Astrocyte (in vitro differentiated cells and primary cell): ENCODE data around the gene LYG2.

Experiments used
- CTCF ChIP-seq: IDR thresholded peaks from 2 replicates; pipeline ENCODE4 v1.5.1; 2011; ENCODE audit warnings: low read depth, mild to moderate bottlenecking, inconsistent platforms, low read length, moderate library complexity; ENCODE audit not compliant: insufficient read depth
- EZH2 ChIP-seq: IDR thresholded peaks from 2 replicates; pipeline ENCODE4 v1.6.1; 2012; ENCODE audit warnings: mild to moderate bottlenecking, low read length, inconsistent platforms; ENCODE audit not compliant: insufficient read depth

GRCh38 chr2:99299580-99299979, 44.1 kb upstream of the LYG2 start:
- TF ChIP-seq EZH2 = no peak
- no peak for TF ChIP-seq CTCF
